Activated CD4-positive, alpha-beta memory T cell treated with anti-CD3 and anti-CD28 coated beads for 36 hours (primary cell): ENCODE results near the gene STXBP1. TPM values are rescaled to one million over a fixed set of nuclear protein-coding genes. Genes with fewer than 3 reads are reported as not detected.

Experiments used
- CTCF ChIA-PET: fragments of 350-600 bp; sonication (Branson Sonifier 250); formaldehyde crosslinking; loops from one replicate; lab custom pipeline; 2021; ENCODE audit warnings: antibody characterized with exemption, inconsistent platforms; lab: Charles Lee
- POLR2A ChIA-PET: fragments of 350-600 bp; sonication (Branson Sonifier 250); formaldehyde crosslinking; loops from one replicate; lab custom pipeline; 2021; ENCODE audit warnings: antibody characterized with exemption; lab: Charles Lee
- DNase-seq: peaks from one replicate; pipeline ENCODE4 v3.0.0-alpha.2; 2020
- H3K27ac Mint-ChIP-seq: one replicate; pipeline ENCODE4 v1.8.0; 2021; ENCODE audit warnings: mixed read lengths
- H3K27me3 Mint-ChIP-seq: one replicate; pipeline ENCODE4 v1.8.0; 2021; ENCODE audit warnings: mixed read lengths
- H3K36me3 Mint-ChIP-seq: one replicate; pipeline ENCODE4 v1.8.0; 2021; ENCODE audit warnings: mixed read lengths
- H3K4me1 Mint-ChIP-seq: one replicate; pipeline ENCODE4 v1.8.0; 2021; ENCODE audit warnings: low read depth, mixed read lengths
- H3K4me3 Mint-ChIP-seq: one replicate; pipeline ENCODE4 v1.8.0; 2021; ENCODE audit warnings: mild to moderate bottlenecking, mixed read lengths
- H3K9me3 Mint-ChIP-seq: one replicate; pipeline ENCODE4 v1.8.0; 2021; ENCODE audit warnings: mixed read lengths
- intact Hi-C: fragments of 100-400 bp; cut with micrococcal nuclease; formaldehyde crosslinking; loops from one replicate; pipeline ENCODE4 v1.15.1; 2023
- total RNA-seq, 2 experiments: library from RNA; stranded (reverse); gene quantifications; one replicate each; pipeline ENCODE4 v1.2.3, GENCODE V29; 2021

STXBP1 gene
- total RNA-seq, 2 experiments from 2014 or later = 27.3 to 27.8 TPM

GRCh38 chr9:127734247-127734746 lies 122.2 kb downstream of the STXBP1 start:
- ChIA-PET CTCF (interaction anchor here (0.6 to 4.2 kb wide), 77 partner anchors 10 to 519 kb away, joined by 3 to 84 read pairs (median 5); partner anchors contain the start of genes BBLN, CDK9, CFAP157 and ENG), POLR2A (interaction anchor here (0.5 to 2.4 kb wide), 20 partner anchors 10 to 283 kb away, joined by 3 to 13 read pairs (median 4); partner anchors contain the start of genes CDK9, LRSAM1, PTRH1 and RPL12)
- Mint-ChIP-seq H3K27me3 (no peaks in the 10 kb centered on the region), H3K4me1 (peaks cover 12% of the 10 kb centered on the region), H3K4me3 (peak overlapping the region; percentile 74), H3K9me3 (no peaks in the 10 kb centered on the region), H3K36me3 (peaks cover 8% of the 10 kb centered on the region), H3K27ac (peak overlapping the region; percentile 76)
- intact Hi-C loops = loop anchor here (1.0 to 2.0 kb wide), 4 partner anchors 19 to 229 kb away; partner anchors contain the start of gene PTRH1
- DNase-seq = no peak

DNA sequence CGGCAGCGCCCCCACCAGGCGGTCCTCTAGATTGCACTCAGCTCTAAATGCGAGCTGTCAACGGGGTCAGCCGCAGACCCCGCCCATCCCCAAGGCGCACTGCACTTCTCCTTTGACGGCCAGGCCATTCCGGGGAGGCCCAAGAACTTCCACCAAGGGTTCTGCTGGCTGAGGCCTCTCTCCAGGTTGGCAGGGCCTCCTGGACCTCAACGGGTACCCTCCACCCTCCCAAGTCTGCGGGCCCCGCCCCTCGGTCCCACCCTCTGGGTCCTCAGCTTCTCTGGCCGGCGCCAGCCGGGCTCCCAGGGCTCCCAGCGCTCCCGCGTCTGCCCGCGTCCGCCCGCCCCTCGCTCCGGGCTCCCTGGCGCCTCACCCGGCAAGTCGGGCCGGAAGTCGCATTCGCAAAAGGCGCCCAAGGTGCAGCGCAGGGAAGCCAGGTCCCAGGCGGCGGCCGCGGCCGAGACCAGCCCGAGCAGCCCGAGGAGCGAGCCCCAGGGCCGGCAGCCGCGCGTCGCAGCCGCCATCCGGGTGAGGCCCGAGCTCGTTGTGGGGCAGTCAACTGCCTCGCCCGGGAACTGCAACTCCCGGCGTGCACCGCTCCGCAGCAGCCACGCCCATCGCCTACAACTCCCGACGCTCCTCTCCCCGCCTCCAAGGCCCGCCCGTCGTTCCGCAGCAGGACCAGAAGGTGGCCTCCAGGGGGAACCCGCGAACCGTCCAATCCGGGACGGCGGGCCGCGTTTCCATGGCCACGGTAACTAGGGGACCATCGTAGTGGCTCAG lies 122.9 kb downstream of the STXBP1 start, which contains the start of gene TOR2A:
Gene TOR2A (minus strand): TSS at position 548 of the 783 bp plus-strand sequence. CDS start 24 bp downstream, at position 524.
- intact Hi-C loops = loop anchor here (1.0 to 2.0 kb wide), 8 partner anchors 20 to 230 kb away; partner anchors contain the start of gene PTRH1
- peak; percentile 99 for DNase-seq
- Mint-ChIP-seq H3K27me3 (no peaks in the 10 kb centered on the region), H3K4me1 (peaks cover 12% of the 10 kb centered on the region), H3K36me3 (peaks cover 8% of the 10 kb centered on the region), H3K27ac (peak within 1 kb of the TSS; percentile 76), H3K4me3 (peak within 1 kb of the TSS; percentile 74), H3K9me3 (no peaks in the 10 kb centered on the region)
- ChIA-PET CTCF (interaction anchor here (0.6 to 4.2 kb wide), 90 partner anchors 9 to 520 kb away, joined by 3 to 84 read pairs (median 4); partner anchors contain the start of genes BBLN, CDK9, CFAP157 and ENG), POLR2A (interaction anchor here (0.8 to 2.4 kb wide), 19 partner anchors 9 to 284 kb away, joined by 3 to 13 read pairs (median 4); partner anchors contain the start of genes CDK9, LRSAM1, PTRH1 and RPL12)

DNA sequence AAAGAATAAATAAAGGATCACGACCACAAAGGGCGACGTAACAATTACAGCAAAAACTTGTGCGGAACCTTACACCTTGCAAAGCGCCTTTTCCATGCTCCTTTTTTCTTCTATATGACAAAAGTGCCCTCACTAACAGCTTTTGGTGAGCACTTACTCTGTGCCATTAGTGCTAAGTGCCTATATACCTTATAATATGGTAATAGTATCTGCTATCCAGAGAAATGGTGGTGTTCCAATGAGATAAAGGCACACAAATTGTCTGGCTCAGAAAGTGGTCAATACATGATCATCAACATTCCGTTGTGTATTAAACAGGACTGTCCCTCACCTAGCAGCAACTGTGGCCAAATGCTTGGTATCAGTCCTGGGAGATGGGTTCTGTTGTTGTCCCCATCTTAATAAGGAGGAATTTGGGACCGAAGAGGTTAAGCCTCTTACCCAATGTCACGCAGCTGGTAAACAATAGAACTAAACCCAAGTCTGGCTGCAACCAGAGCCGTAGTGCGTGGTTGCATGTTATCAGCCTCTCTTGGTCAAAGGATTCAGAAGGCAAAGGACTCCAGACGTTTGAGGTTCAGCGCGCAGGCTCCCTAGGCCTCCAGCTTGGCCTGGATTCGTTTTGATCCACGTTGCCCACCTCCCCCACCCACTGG lies 123.6 kb downstream of the STXBP1 start:
- Mint-ChIP-seq H3K27ac (peak overlapping the region; percentile 67), H3K27me3 (no peaks in the 10 kb centered on the region), H3K4me1 (peaks cover 12% of the 10 kb centered on the region), H3K4me3 (peak overlapping the region; percentile 74), H3K36me3 (peaks cover 8% of the 10 kb centered on the region), H3K9me3 (no peaks in the 10 kb centered on the region)
- intact Hi-C loops = loop anchor here (1.0 to 2.0 kb wide), 5 partner anchors 36 to 231 kb away; no protein-coding TSS in a partner anchor
- CTCF ChIA-PET = interaction anchor here (0.8 to 4.2 kb wide), 49 partner anchors 9 to 521 kb away, joined by 3 to 84 read pairs (median 7); partner anchors contain the start of genes CDK9, CFAP157, ENG and FPGS
- DNase-seq = no peak
- POLR2A ChIA-PET = interaction anchor here (1.1 to 2.4 kb wide), 11 partner anchors 9 to 181 kb away, joined by 3 to 13 read pairs (median 6); partner anchors contain the start of genes CDK9, PTRH1, SH2D3C and ST6GALNAC4

- no peaks in the 10 kb centered on the region for H3K27me3 Mint-ChIP-seq
- H3K4me1 Mint-ChIP-seq = peaks cover 9% of the 10 kb centered on the region
- intact Hi-C loops = no loop called here
- ChIA-PET CTCF (interaction anchor here (1.7 kb wide), 1 partner anchor 131 kb away, joined by 4 read pairs; no protein-coding TSS in a partner anchor), POLR2A (no interaction called here)
- H3K36me3 Mint-ChIP-seq = peaks cover 21% of the 10 kb centered on the region
- no peak overlapping the region for H3K4me3 Mint-ChIP-seq
- no peak overlapping the region for H3K27ac Mint-ChIP-seq
- no peak for DNase-seq
- no peaks in the 10 kb centered on the region for H3K9me3 Mint-ChIP-seq
Observed at GRCh38 chr9:127738666-127739065, 126.6 kb downstream of the STXBP1 start.

- intact Hi-C loops = no loop called here
- no peak overlapping the region for H3K27ac Mint-ChIP-seq
- no peak overlapping the region for H3K4me3 Mint-ChIP-seq
- DNase-seq = no peak
- no peaks in the 10 kb centered on the region for H3K4me1 Mint-ChIP-seq
- no peaks in the 10 kb centered on the region for H3K9me3 Mint-ChIP-seq
- peaks cover 21% of the 10 kb centered on the region for H3K36me3 Mint-ChIP-seq
- CTCF ChIA-PET = interaction anchor here (1.7 to 2.3 kb wide), 2 partner anchors 130 to 182 kb away, joined by 4 to 5 read pairs; no protein-coding TSS in a partner anchor
- POLR2A ChIA-PET = no interaction called here
- no peaks in the 10 kb centered on the region for H3K27me3 Mint-ChIP-seq
Observed at GRCh38 chr9:127739614-127740330, 127.7 kb downstream of the STXBP1 start.

DNA sequence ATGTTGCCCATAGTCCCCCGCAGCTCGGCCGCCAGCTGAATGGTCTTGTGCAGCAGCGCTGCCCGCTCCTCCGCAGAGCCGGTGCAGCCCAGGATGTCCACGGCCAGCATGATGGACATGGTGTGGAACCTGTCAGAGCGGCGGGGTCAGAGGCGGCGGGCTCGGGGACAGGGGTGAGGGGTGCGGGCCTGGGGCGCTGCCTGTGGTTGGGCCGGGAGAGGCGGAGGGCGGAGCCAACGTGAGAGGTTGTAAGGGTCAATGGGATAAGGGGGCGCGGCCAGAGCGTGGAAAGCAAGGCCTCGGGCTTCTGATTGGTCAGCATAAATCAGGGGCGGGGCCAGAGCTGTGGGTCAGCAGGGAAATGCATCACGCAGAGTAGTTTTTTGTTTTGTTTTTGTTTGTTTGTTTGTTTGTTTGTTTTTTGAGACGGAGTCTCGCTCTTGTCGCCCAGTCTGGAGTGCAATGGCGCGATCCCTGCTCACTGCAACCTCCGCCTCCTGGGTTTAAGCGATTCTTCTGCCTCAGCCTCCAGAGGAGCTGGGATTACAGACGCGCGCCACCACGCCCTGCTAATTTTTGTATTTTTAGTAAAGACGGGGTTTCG lies 129.9 kb downstream of the STXBP1 start:
- Mint-ChIP-seq H3K4me3 (no peak overlapping the region), H3K27ac (no peak overlapping the region), H3K27me3 (no peaks in the 10 kb centered on the region), H3K36me3 (peaks cover 22% of the 10 kb centered on the region), H3K9me3 (no peaks in the 10 kb centered on the region), H3K4me1 (no peaks in the 10 kb centered on the region)
- CTCF ChIA-PET = interaction anchor here (2.3 kb wide), 1 partner anchor 128 kb away, joined by 9 read pairs; no protein-coding TSS in a partner anchor
- POLR2A ChIA-PET = interaction anchor here (1.1 kb wide), 1 partner anchor 29 kb away, joined by 5 read pairs; no protein-coding TSS in a partner anchor
- intact Hi-C loops = no loop called here
- DNase-seq = no peak

Other genes starting within 250 kb of the STXBP1 start
- 1 to 10 TPM; 3.2 to 4.6 TPM for gene SLC2A8, start 215.1 kb upstream of the STXBP1 start, total RNA-seq
- 1 to 10 TPM; 9.3 to 9.7 TPM for gene ZNF79, start 187.9 kb upstream of the STXBP1 start, total RNA-seq
- 1,000 to 10,000 TPM; 2,267 to 2,331 TPM for gene RPL12, start 160.9 kb upstream of the STXBP1 start, total RNA-seq
- gene LRSAM1, start 160.8 kb upstream of the STXBP1 start, total RNA-seq = 10 to 100 TPM; 19.7 to 20.9 TPM
- under 1 TPM in 1 of 2 experiments, not detected in 1; 0.10 TPM for gene CFAP157, start 94.7 kb downstream of the STXBP1 start, total RNA-seq
- 10 to 100 TPM; 20.9 to 22.7 TPM for gene PTRH1, start 103.4 kb downstream of the STXBP1 start, total RNA-seq
- gene TTC16, start 103.8 kb downstream of the STXBP1 start, total RNA-seq = under 1 TPM; 0.61 to 0.69 TPM
- gene TOR2A, start 123.0 kb downstream of the STXBP1 start, total RNA-seq = 10 to 100 TPM; 12.7 to 16.2 TPM
- gene SH2D3C, start 166.4 kb downstream of the STXBP1 start, total RNA-seq = 10 to 100 TPM; 34.5 to 35.3 TPM
- 10 to 100 TPM; 99.4 to 99.6 TPM for gene CDK9, start 173.8 kb downstream of the STXBP1 start, total RNA-seq
- gene FPGS, start 190.6 kb downstream of the STXBP1 start, total RNA-seq = 10 to 100 TPM; 80.0 to 83.9 TPM
- gene ENG, start 242.4 kb downstream of the STXBP1 start, total RNA-seq = 10 to 100 TPM; 12.0 to 12.2 TPM